HG03575 (cell line): Measurements from ENCODE around the gene ANG.

Experiments
- ATAC-seq: cut with Tn5 transposase; IDR thresholded peaks from one replicate; pipeline ENCODE4 v1.9.1; 2021; ENCODE audit not compliant: unreplicated experiment, insufficient number of reproducible peaks, low FRiP score; ENCODE audit errors: extremely low read depth

The ANG gene

GRCh38 chr14:20671597-20672283, 16.8 kb upstream of the ANG start:
- no peak for ATAC-seq

- ATAC-seq, result no peak
Measured at GRCh38 chr14:20675669-20676068, 12.9 kb upstream of the ANG start.

GRCh38 chr14:20676072-20676471, 12.5 kb upstream of the ANG start:
- ATAC-seq, result no peak

- no peak for ATAC-seq
Measured at GRCh38 chr14:20679907-20680306, 8.7 kb upstream of the ANG start.

- no peak for ATAC-seq
Measured at GRCh38 chr14:20680363-20680762, 8.2 kb upstream of the ANG start.

- ATAC-seq, result no peak
Measured at GRCh38 chr14:20680843-20681347, 7.7 kb upstream of the ANG start.

- no peak for ATAC-seq
Measured at GRCh38 chr14:20681348-20682126, 7.0 kb upstream of the ANG start.

GRCh38 chr14:20682127-20682434, 6.5 kb upstream of the ANG start:
- no peak for ATAC-seq

GRCh38 chr14:20682435-20683124, 6.0 kb upstream of the ANG start:
- ATAC-seq, result no peak

GRCh38 chr14:20683125-20683890, 5.3 kb upstream of the ANG start:
- ATAC-seq, result no peak

GRCh38 chr14:20683891-20684661, 4.5 kb upstream of the ANG start, which contains the start of gene RNASE4:
Gene RNASE4 (plus strand): TSS chr14:20684560. CDS start chr14:20699372, 14,812 bp downstream.
- no peak for ATAC-seq

GRCh38 chr14:20684662-20685456, 3.7 kb upstream of the ANG start:
- no peak for ATAC-seq

- no peak for ATAC-seq
Measured at GRCh38 chr14:20686386-20687143, 2.0 kb upstream of the ANG start.

- ATAC-seq, result no peak
Measured at GRCh38 chr14:20687362-20688166, 1.0 kb upstream of the ANG start.

- no peak for ATAC-seq
Measured at GRCh38 chr14:20690848-20691640, 2.5 kb downstream of the ANG start.
